Measurements from ENCODE around the gene TPI1. TPM values are rescaled to one million over a fixed set of nuclear protein-coding genes. Genes with fewer than 3 reads are reported as not detected.

Gene TPI1
- total and polyA plus RNA-seq, 2 of the 8 experiments (the other 6 are each of a cell fraction or from before 2014, with no cell fraction given), result 910 to 3,018 TPM

DNA sequence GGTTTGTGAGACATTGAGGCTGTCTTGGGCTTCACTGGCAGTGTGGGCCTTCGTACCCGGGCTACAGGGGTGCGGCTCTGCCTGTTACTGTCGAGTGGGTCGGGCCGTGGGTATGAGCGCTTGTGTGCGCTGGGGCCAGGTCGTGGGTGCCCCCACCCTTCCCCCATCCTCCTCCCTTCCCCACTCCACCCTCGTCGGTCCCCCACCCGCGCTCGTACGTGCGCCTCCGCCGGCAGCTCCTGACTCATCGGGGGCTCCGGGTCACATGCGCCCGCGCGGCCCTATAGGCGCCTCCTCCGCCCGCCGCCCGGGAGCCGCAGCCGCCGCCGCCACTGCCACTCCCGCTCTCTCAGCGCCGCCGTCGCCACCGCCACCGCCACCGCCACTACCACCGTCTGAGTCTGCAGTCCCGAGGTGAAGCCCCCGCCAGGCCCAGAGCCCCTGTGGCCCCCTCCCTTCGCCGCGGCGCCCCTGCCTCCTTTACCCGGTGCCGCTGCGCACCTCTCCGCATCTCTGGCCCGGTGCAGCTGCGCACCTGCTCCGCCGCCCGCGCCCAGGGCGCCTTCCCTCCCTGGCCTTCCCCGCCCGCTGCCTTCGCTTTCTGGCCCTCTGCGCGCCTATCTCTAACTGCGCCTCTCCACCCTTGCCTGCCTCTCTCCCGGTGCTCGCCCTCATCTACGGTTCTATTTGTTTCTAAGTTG is 47.1 kb downstream of the TPI1 start, which contains the start of gene ENO2 (continued):
- TF ChIP-seq, protein P1, sequence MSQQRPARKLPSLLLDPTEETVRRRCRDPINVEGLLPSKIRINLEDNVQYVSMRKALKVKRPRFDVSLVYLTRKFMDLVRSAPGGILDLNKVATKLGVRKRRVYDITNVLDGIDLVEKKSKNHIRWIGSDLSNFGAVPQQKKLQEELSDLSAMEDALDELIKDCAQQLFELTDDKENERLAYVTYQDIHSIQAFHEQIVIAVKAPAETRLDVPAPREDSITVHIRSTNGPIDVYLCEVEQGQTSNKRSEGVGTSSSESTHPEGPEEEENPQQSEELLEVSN (IDR thresholded peaks at IDR 0.05), result peak; percentile 58; the same call in 1 of the 2 replicates
- TF ChIP-seq KDM1A (IDR thresholded peaks at IDR 0.05; ENCODE audit: borderline replicate concordance, low read length) (no peak), SP4 (IDR thresholded peaks at IDR 0.05; ENCODE audit: low read length) (no peak), CEBPB (IDR thresholded peaks at IDR 0.05; ENCODE audit: low read depth, low read length) (no peak), SIX5 (IDR thresholded peaks at IDR 0.05; ENCODE audit: low read depth, low read length) (no peak), EGR1 (IDR thresholded peaks at IDR 0.05; ENCODE audit: borderline replicate concordance, low read depth, low read length) (no peak), TEAD4 (IDR thresholded peaks at IDR 0.05; ENCODE audit: low read depth, low read length) (no peak), CTBP2 (IDR thresholded peaks at IDR 0.05; ENCODE audit: borderline replicate concordance, insufficient read depth, insufficient read length, low read length) (no peak), YY1 (IDR thresholded peaks at IDR 0.05; ENCODE audit: low read depth, low read length) (no peak), NRF1 (IDR thresholded peaks at IDR 0.05; ENCODE audit: low read depth, low read length) (no peak; the same call in 1 of the 2 replicates)
- TF ChIP-seq, protein P2, sequence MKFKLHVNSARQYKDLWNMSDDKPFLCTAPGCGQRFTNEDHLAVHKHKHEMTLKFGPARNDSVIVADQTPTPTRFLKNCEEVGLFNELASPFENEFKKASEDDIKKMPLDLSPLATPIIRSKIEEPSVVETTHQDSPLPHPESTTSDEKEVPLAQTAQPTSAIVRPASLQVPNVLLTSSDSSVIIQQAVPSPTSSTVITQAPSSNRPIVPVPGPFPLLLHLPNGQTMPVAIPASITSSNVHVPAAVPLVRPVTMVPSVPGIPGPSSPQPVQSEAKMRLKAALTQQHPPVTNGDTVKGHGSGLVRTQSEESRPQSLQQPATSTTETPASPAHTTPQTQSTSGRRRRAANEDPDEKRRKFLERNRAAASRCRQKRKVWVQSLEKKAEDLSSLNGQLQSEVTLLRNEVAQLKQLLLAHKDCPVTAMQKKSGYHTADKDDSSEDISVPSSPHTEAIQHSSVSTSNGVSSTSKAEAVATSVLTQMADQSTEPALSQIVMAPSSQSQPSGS (IDR thresholded peaks at IDR 0.05; ENCODE audit: low read length), result no peak

Data from H1 (cell line).